WI38 (cell line): ENCODE results near the gene LHX5.

ENCODE experiments used
- H3K4me3 ChIP-seq: 2 replicates; pipeline ENCODE4 v1.5.1; 2011; ENCODE audit warnings: low read depth, mild to moderate bottlenecking, control low read depth, low read length
- CTCF ChIP-seq: IDR thresholded peaks from 2 replicates; pipeline ENCODE4 v1.5.1; 2012; ENCODE audit warnings: low read depth, mild to moderate bottlenecking, control low read depth, low read length

The LHX5 gene

GRCh38 chr12:113486722-113487121 lies 15.1 kb upstream of the LHX5 start:
- no peak for TF ChIP-seq CTCF

DNA sequence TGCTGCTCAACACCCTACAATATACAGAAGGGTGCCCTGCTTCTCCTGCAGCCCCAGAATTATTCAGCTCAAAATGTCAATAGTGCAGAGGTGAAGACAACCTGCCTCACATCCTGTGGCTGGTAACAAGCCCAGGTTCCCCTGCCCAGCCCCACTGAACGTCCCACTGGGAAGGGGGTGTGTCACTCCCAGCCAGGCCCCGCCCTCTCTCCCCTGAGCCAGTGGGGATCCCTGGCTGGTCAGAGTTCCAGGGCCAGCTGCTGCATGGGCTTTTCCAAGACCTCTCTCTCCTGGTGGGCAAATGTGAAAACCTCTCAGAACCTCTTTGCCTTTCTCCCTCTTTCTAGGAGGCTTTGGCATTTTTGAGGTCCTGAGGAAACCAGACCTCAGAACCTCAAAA lies 13.7 kb upstream of the LHX5 start:
- TF ChIP-seq CTCF: no peak

More at GRCh38 chr12:113486722-113487121, 15.1 kb upstream of the LHX5 start:
- H3K4me3 ChIP-seq: no peak overlapping the region

GRCh38 chr12:113482334-113482733 lies 10.7 kb upstream of the LHX5 start:
- H3K4me3 ChIP-seq: no peak overlapping the region

More for the DNA sequence above, 13.7 kb upstream of the LHX5 start:
- H3K4me3 ChIP-seq: no peak overlapping the region

GRCh38 chr12:113480336-113480971 lies 8.8 kb upstream of the LHX5 start:
- no peak for TF ChIP-seq CTCF
- H3K4me3 ChIP-seq: no peak overlapping the region

More at GRCh38 chr12:113482334-113482733, 10.7 kb upstream of the LHX5 start:
- no peak for TF ChIP-seq CTCF

- TF ChIP-seq CTCF: no peak
Measured at GRCh38 chr12:113479590-113480335, 8.1 kb upstream of the LHX5 start.

DNA sequence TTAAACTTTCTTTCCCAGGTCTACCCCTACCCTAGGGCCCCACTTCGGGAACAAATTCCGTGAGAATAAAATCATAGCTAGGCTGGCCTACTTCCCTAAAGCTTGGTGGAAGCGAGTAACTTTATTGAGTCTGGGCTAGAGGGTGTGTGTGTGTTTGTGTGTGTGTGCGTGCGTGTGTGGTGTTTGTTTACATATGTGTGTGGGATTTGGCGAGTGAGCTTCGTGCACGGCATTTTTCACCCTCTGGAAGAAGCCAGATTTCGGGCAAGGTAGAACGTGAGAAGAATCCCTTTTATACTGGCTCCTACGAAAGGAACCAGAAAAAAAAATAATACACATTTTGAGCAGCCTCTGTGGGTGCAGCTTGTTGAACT lies 7.5 kb upstream of the LHX5 start:
- no peak for TF ChIP-seq CTCF
- H3K4me3 ChIP-seq: no peak overlapping the region

More at GRCh38 chr12:113479590-113480335, 8.1 kb upstream of the LHX5 start:
- no peak overlapping the region for H3K4me3 ChIP-seq

GRCh38 chr12:113478351-113479011 lies 6.8 kb upstream of the LHX5 start:
- no peak for TF ChIP-seq CTCF
- no peak overlapping the region for H3K4me3 ChIP-seq
